Kidney (tissue), 14 donors: ENCODE results near the gene LGR5. TPM values are rescaled to one million over a fixed set of nuclear protein-coding genes. Genes with fewer than 3 reads are reported as not detected.

Experiments
- DNase-seq, 5 donors: peaks; one replicate each; pipeline ENCODE4 v3.0.0-alpha.2; 2013 to 2020
- FAIRE-seq: peaks from 2 replicates; lab custom pipeline; 2012; peaks lifted over from hg19 to GRCh38; lab: Jason Lieb, UNC
- H3K27ac ChIP-seq, 2 donors: one replicate each; pipeline ENCODE4 v1.7.0; 2013; ENCODE audit warnings: low read depth in 2 of 2, low read length in 2 of 2, inconsistent platforms in 1 of 2
- H3K27me3 ChIP-seq: one replicate; pipeline ENCODE4 v1.7.1; 2013; ENCODE audit warnings: low read length, inconsistent platforms; ENCODE audit not compliant: control insufficient read depth, insufficient read depth
- H3K36me3 ChIP-seq, 3 donors: one replicate each; pipeline versions ENCODE4 v1.7.0 to v1.7.1; 2013; ENCODE audit warnings: low read length in 3 of 3, control low read depth in 1 of 3, inconsistent platforms in 1 of 3; ENCODE audit not compliant: insufficient read depth in 3 of 3, control insufficient read depth in 2 of 3
- H3K4me1 ChIP-seq, 3 donors: one replicate each; pipeline versions ENCODE4 v1.7.0 to v1.7.1; 2013; ENCODE audit warnings: low read length in 3 of 3, inconsistent platforms in 1 of 3, low read depth in 1 of 3; ENCODE audit not compliant: control insufficient read depth in 2 of 3, insufficient read depth in 2 of 3
- H3K4me3 ChIP-seq, 3 donors: one replicate each; pipeline versions ENCODE4 v1.7.0 to v1.8.1; 2013; ENCODE audit warnings: low read length in 3 of 3, control low read depth in 1 of 3, inconsistent platforms in 1 of 3
- H3K9ac ChIP-seq, 3 donors: one replicate each; pipeline versions ENCODE4 v1.7.0 to v1.7.1; 2013; ENCODE audit warnings: low read length in 3 of 3, control low read depth in 1 of 3, inconsistent platforms in 1 of 3
- H3K9me3 ChIP-seq, 3 donors: one replicate each; pipeline versions ENCODE4 v1.7.0 to v1.7.1; 2013; ENCODE audit warnings: low read length in 3 of 3, control low read depth in 1 of 3, inconsistent platforms in 1 of 3; ENCODE audit not compliant: control insufficient read depth in 2 of 3, insufficient read depth in 1 of 3
- CTCF ChIP-seq: IDR thresholded peaks from 3 replicates; pipeline ENCODE4 v1.5.1; 2012; ENCODE audit warnings: mild to moderate bottlenecking, moderate library complexity, borderline replicate concordance; ENCODE audit not compliant: insufficient read depth; ENCODE audit errors: extremely low read depth
- intact Hi-C: fragments of 100-400 bp; cut with DNase I; formaldehyde crosslinking; loops from one replicate; pipeline ENCODE4 v1.11.1; 2022
- polyA plus RNA-seq: library from polyadenylated mRNA; stranded (reverse); fragments of 350-450 nt; fragmentation: Illumina TruSeq; extraction: RNeasy Lipid Tissue Mini Kit (QIAGEN cat#74804); gene quantifications from one replicate; pipeline ENCODE4 v1.2.3, GENCODE V29; 2014; ENCODE audit warnings: low read depth, low replicate concordance; ENCODE audit not compliant: insufficient read depth
- total RNA-seq: library from RNA; stranded (reverse); fragmentation: NEBNext Ultra II Directional; extraction: Animal tissue kit (Norgen Biotek cat#: 25700); gene quantifications from one replicate; pipeline ENCODE4 v1.2.1, GENCODE V29; 2021
- donor health status: control.
- donor health status: control.
- donor health status: control.
- donor health status: control.
- donor health status: control.
- donor health status: DM: yes; HTN: yes; CAD: no.
- donor health status: Normal renal cell carcinoma (clear cell type).

Gene LGR5
- total and polyA plus RNA-seq, 2 donors from 2014 or later = 0.19 TPM; not detected in 1

- Histone ChIP-seq H3K27me3 (no peaks in the 10 kb centered on the region), H3K4me1 (no peaks in the 10 kb centered on the region), H3K9ac (no peak overlapping the region), H3K27ac (no peak overlapping the region), H3K4me3 (no peak overlapping the region), H3K36me3 (no peaks in the 10 kb centered on the region), H3K9me3 (no peaks in the 10 kb centered on the region)
- FAIRE-seq (no peak), DNase-seq (no peak)
- intact Hi-C loops = no loop called here
- no peak for TF ChIP-seq CTCF
Measured at GRCh38 chr12:71456990-71457389, 17.4 kb downstream of the LGR5 start.

GRCh38 chr12:71460318-71460717 is 20.7 kb downstream of the LGR5 start:
- H3K27ac ChIP-seq = no peak overlapping the region
- DNase-seq (no peak), FAIRE-seq (no peak)
- no peak overlapping the region for H3K9ac ChIP-seq
- no peak overlapping the region for H3K4me3 ChIP-seq
- no peaks in the 10 kb centered on the region for H3K36me3 ChIP-seq
- intact Hi-C loops = no loop called here
- H3K4me1 ChIP-seq = no peaks in the 10 kb centered on the region
- no peaks in the 10 kb centered on the region for H3K9me3 ChIP-seq
- no peaks in the 10 kb centered on the region for H3K27me3 ChIP-seq
- TF ChIP-seq CTCF = no peak

- H3K4me1 ChIP-seq = no peaks in the 10 kb centered on the region
- FAIRE-seq (no peak), DNase-seq (no peak)
- no peak for TF ChIP-seq CTCF
- intact Hi-C loops = no loop called here
- H3K9me3 ChIP-seq = no peaks in the 10 kb centered on the region
- no peaks in the 10 kb centered on the region for H3K27me3 ChIP-seq
- no peak overlapping the region for H3K9ac ChIP-seq
- H3K4me3 ChIP-seq = no peak overlapping the region
- no peaks in the 10 kb centered on the region for H3K36me3 ChIP-seq
- H3K27ac ChIP-seq = no peak overlapping the region
Measured at GRCh38 chr12:71460850-71461609, 21.4 kb downstream of the LGR5 start.
